Gastrocnemius medialis (tissue), 4 donors: ENCODE measurements around the gene SLC22A17. TPM values are rescaled to one million over a fixed set of nuclear protein-coding genes. Genes with fewer than 3 reads are reported as not detected.

Source experiments
- ATAC-seq, 2 donors: fragments of 150-250 bp; one replicate each; pipeline ENCODE4 v1.9.1; 2016
- DNase-seq, 2 donors: peaks; one replicate each; pipeline ENCODE4 v3.0.0-alpha.2; 2019
- H3K27ac ChIP-seq, 4 donors: fragments of 200-600 bp; sonication (generic); 1 replicate in 1 of 4; 2 replicates in 3 of 4; pipeline ENCODE4 v1.5.1; 2016 to 2018; ENCODE audit warnings: mild to moderate bottlenecking in 2 of 4, moderate library complexity in 1 of 4
- H3K27me3 ChIP-seq, 3 donors: fragments of 200-600 bp; sonication (generic) in 2 of 3; 1 replicate in 1 of 3; 2 replicates in 2 of 3; pipeline versions ENCODE4 v1.5.1 to v1.6.0; 2016 to 2019; ENCODE audit warnings: mild to moderate bottlenecking in 1 of 3, moderate library complexity in 1 of 3
- H3K36me3 ChIP-seq, 2 donors: fragments of 200-600 bp; sonication (generic) in 1 of 2; one replicate each; pipeline ENCODE4 v1.5.1; 2017 to 2018
- H3K4me1 ChIP-seq, 2 donors: fragments of 200-600 bp; sonication (generic) in 1 of 2; one replicate each; pipeline ENCODE4 v1.5.1; 2016 to 2017; ENCODE audit warnings: mild to moderate bottlenecking in 2 of 2
- H3K4me3 ChIP-seq, 4 donors: fragments of 200-600 bp; sonication (generic) in 3 of 4; 1 replicate in 1 of 4; 2 replicates in 3 of 4; pipeline ENCODE4 v1.5.1; 2016 to 2019; ENCODE audit warnings: mild to moderate bottlenecking in 2 of 4
- H3K9me3 ChIP-seq, 3 donors: fragments of 200-600 bp; sonication (generic) in 2 of 3; 1 replicate in 1 of 3; 2 replicates in 2 of 3; pipeline ENCODE4 v1.5.1; 2016 to 2019
- POLR2A ChIP-seq, 2 donors: fragments of 450-650 bp; IDR thresholded peaks; one replicate each; pipeline ENCODE4 v1.6.1; 2017; ENCODE audit warnings: antibody characterized with exemption in 2 of 2, mild to moderate bottlenecking in 2 of 2, moderate library complexity in 2 of 2
- in situ Hi-C, 4 donors: fragments of 200-750 bp; cut with MboI; loops; one replicate each; pipeline versions ENCODE4 v1.15.0 to v1.8.0; 2017; ENCODE audit warnings: low sequenced_read_pairs in 4 of 4
- intact Hi-C: fragments of 100-400 bp; cut with DNase I; formaldehyde crosslinking; loops from one replicate; pipeline ENCODE4 v1.15.1; 2023; ENCODE audit warnings: low total_unique reads
- total RNA-seq, 4 donors: library from RNA; depleted of rRNA; stranded (reverse); fragments of >200 nt; gene quantifications; one replicate each; pipeline versions ENCODE4 v1.1.0 to v1.2.3, GENCODE V29; 2016
- TF ChIP-seq, protein P1 (sequence below), 5 experiments: fragments of 450-650 bp in 3 of 5; fragments of 200-600 bp in 2 of 5; sonication (generic) in 2 of 5; IDR thresholded peaks in 4 of 5; conservative IDR thresholded peaks in 1 of 5; 1 replicate in 4 of 5; 2 replicates in 1 of 5; pipeline ENCODE4 v1.5.1; 2016 to 2019; ENCODE audit warnings: antibody characterized with exemption in 5 of 5, mild to moderate bottlenecking in 3 of 5, moderate library complexity in 3 of 5

SLC22A17 gene
- total RNA-seq, 4 donors from 2014 or later: 0.68 to 2.7 (median 1.4) TPM

DNA sequence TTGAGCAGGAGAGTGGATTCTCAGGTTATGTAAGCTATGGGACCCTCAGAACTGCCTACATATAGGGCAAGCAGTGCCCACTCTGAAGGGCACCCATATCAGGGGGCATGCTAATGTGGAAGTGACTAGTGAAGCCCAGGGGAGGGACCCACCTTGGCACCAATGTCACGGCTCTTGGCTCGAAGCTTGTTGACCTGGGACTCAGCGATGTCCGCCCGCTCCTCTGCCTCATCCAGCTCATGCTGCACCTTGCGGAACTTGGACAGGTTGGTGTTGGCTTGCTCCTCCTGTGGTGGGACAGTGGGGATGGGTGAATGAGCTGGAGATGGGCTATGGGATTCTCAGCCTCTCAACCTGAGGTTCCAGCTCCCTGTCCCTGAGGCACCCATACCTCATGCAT, 29.6 kb upstream of the SLC22A17 start:
- in situ Hi-C loops: loop anchor here in 3 of 4 donors (5.0 to 10.0 kb wide), 3 partner anchors 47 to 117 kb away; no protein-coding TSS in a partner anchor
- H3K4me3 ChIP-seq: no peak overlapping the region
- ATAC-seq (no peak), DNase-seq (peak in 1 of 2 donors; percentile 21)
- peaks cover 0 to 15% of the 10 kb centered on the region in 2 donors for H3K36me3 ChIP-seq
- no peaks in the 10 kb centered on the region for H3K27me3 ChIP-seq
- no peak overlapping the region for H3K27ac ChIP-seq
- H3K9me3 ChIP-seq: no peaks in the 10 kb centered on the region
- TF ChIP-seq, protein P1, sequence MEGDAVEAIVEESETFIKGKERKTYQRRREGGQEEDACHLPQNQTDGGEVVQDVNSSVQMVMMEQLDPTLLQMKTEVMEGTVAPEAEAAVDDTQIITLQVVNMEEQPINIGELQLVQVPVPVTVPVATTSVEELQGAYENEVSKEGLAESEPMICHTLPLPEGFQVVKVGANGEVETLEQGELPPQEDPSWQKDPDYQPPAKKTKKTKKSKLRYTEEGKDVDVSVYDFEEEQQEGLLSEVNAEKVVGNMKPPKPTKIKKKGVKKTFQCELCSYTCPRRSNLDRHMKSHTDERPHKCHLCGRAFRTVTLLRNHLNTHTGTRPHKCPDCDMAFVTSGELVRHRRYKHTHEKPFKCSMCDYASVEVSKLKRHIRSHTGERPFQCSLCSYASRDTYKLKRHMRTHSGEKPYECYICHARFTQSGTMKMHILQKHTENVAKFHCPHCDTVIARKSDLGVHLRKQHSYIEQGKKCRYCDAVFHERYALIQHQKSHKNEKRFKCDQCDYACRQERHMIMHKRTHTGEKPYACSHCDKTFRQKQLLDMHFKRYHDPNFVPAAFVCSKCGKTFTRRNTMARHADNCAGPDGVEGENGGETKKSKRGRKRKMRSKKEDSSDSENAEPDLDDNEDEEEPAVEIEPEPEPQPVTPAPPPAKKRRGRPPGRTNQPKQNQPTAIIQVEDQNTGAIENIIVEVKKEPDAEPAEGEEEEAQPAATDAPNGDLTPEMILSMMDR (IDR thresholded peaks at IDR 0.05 in 4 of 5, conservative IDR thresholded peaks at IDR 0.05 in 1 of 5): no peak
- TF ChIP-seq POLR2A (IDR thresholded peaks at IDR 0.05): no peak
- intact Hi-C loops: no loop called here
- H3K4me1 ChIP-seq: no peaks in the 10 kb centered on the region

DNA sequence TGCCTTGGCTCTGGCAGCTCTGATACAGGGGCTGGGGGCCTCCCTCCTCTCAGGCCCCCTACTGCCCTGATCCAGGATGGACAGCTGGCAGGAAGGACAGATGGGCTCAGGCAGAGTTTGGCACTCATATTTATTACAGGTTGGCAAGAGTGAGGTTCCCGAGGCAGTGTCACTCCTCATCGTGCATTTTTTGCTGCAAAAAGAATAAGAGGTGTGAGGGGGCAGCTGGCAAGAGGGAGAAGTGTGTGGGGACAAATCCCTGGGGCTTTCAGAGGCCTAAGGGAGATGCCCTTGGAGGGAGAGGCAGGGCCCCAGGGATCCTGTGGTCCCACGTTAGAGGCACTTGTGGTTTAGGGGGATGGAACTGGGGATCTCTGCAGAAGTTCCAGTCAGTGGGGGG, 29.2 kb upstream of the SLC22A17 start:
- in situ Hi-C loops: loop anchor here in 3 of 4 donors (5.0 to 10.0 kb wide), 3 partner anchors 47 to 117 kb away; no protein-coding TSS in a partner anchor
- DNase-seq (no peak), ATAC-seq (no peak)
- H3K27ac ChIP-seq: peak overlapping the region in 1 of 4 donors; percentile 18
- H3K4me3 ChIP-seq: no peak overlapping the region
- H3K4me1 ChIP-seq: no peaks in the 10 kb centered on the region
- intact Hi-C loops: no loop called here
- H3K9me3 ChIP-seq: no peaks in the 10 kb centered on the region
- TF ChIP-seq, protein P1 (IDR thresholded peaks at IDR 0.05 in 4 of 5, conservative IDR thresholded peaks at IDR 0.05 in 1 of 5): no peak
- no peak for TF ChIP-seq POLR2A (IDR thresholded peaks at IDR 0.05)
- peaks cover 0 to 15% of the 10 kb centered on the region in 2 donors for H3K36me3 ChIP-seq
- H3K27me3 ChIP-seq: no peaks in the 10 kb centered on the region

DNA sequence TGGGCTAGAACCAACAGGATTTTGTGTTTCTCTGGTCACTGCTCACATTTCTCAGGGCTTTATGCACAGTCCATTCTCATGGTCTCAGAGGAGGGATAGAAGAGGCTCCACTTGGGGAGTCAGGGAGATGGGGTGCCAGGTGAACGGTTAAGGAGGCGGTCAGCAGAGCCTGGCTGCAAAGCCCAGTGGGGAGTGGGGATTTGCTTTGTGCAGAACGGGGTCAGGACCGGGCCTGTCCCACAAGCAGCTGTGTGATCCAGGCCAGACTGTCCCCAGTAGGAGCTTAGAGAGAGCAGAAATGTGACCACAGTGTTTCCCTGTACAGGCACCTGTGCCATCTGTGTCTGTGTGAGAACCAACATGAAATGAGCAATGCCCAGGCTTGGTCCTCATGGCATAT, 28.3 kb upstream of the SLC22A17 start:
- TF ChIP-seq, protein P1 (IDR thresholded peaks at IDR 0.05 in 4 of 5, conservative IDR thresholded peaks at IDR 0.05 in 1 of 5): no peak
- no peak for TF ChIP-seq POLR2A (IDR thresholded peaks at IDR 0.05)
- Histone ChIP-seq H3K4me1 (no peaks in the 10 kb centered on the region), H3K4me3 (no peak overlapping the region), H3K27ac (peak overlapping the region in 1 of 4 donors; percentile 39), H3K27me3 (no peaks in the 10 kb centered on the region), H3K36me3 (peaks cover 0 to 15% of the 10 kb centered on the region in 2 donors), H3K9me3 (no peaks in the 10 kb centered on the region)
- intact Hi-C loops (loop anchor here (1.0 kb wide), 1 partner anchor 53 kb away; no protein-coding TSS in a partner anchor), in situ Hi-C loops (loop anchor here in 3 of 4 donors (5.0 to 10.0 kb wide), 3 partner anchors 46 to 116 kb away; no protein-coding TSS in a partner anchor)
- ATAC-seq (no peak), DNase-seq (no peak)

DNA sequence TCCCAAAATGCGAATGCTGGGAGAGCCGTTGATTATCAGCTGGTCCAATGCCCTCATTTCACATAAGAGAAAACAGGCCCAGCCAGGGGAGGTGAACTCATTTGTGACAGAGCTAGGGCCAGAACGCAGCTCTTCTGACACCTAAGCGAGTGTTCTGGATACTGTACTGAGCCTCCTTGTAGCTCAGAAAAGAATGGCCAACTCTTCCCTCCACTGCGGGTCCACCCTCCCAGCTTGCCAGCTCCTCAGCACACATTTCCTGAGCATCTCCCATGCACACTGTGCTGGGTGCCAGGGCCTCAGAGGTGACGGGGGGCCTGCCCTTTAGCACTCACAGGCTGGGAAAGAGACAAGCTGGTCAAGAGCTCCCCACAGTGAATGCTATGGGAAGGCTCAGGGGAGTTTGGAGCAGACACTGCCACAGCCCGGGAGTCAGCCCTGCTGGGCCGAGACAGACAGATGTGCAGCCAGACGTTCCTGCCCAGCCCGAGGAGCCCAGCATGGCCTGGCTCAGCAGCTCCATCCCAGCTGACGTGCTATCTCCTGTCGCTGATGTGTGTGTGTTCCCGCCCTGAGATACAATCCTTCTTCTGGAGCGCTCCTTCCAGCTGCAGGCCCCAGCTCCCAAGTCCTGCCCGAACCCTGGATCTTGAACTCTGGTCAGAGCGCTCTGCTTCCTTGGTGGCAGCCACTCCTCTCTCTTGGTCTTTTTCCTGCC, 27.7 kb upstream of the SLC22A17 start:
- Histone ChIP-seq H3K27me3 (no peaks in the 10 kb centered on the region), H3K27ac (peak overlapping the region in 1 of 4 donors; percentile 39), H3K4me1 (no peaks in the 10 kb centered on the region), H3K4me3 (no peak overlapping the region), H3K36me3 (peaks cover 0 to 15% of the 10 kb centered on the region in 2 donors), H3K9me3 (no peaks in the 10 kb centered on the region)
- DNase-seq: peak in 1 of 2 donors; percentile 36
- no peak for TF ChIP-seq POLR2A (IDR thresholded peaks at IDR 0.05)
- TF ChIP-seq, protein P1 (IDR thresholded peaks at IDR 0.05 in 4 of 5, conservative IDR thresholded peaks at IDR 0.05 in 1 of 5): no peak
- intact Hi-C loops (loop anchor here (1.0 kb wide), 1 partner anchor 52 kb away; no protein-coding TSS in a partner anchor), in situ Hi-C loops (loop anchor here in 3 of 4 donors (5.0 to 10.0 kb wide), 3 partner anchors 46 to 116 kb away; no protein-coding TSS in a partner anchor)
- ATAC-seq: peak in 1 of 2 donors; percentile 2
